CD4-positive, alpha-beta T cell treated with Interleukin-17A for 1 hour (primary cell): ENCODE measurements around the gene NMRAL1.

Source experiments
- DNase-seq: peaks from one replicate; pipeline ENCODE4 v3.0.0-alpha.2; 2020

NMRAL1 gene

DNA sequence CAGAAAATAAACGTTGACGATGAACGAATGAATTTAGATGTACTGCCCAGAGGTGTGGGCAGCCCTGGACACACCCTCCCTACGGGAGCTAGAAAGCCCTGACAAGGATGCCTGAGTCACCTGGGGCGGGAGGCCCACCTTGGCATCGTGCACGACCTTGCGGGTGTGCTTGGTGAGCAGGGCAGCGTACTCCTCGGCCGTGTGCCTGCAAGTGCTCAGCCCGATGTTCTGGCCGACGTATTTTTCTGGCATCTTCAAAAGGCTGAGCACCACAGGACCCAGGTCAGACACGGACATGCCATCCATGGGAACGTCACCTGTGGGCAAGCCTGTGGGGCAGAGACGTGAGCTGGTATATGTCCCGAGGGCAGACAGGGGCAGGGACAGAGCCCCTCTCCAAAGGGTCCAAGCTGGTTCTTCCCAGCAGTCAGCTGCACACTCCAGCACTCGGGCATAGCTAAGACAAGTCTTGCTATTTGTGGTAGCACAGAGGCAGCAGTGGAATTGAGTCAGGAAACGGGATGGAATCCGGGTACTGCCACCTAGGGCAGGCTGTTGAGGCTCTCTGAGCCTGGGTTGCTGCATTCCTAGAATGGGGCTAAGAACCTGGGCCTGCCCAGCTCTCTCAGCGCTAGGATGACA, 10.8 kb downstream of the NMRAL1 start:
- DNase-seq: no peak

DNA sequence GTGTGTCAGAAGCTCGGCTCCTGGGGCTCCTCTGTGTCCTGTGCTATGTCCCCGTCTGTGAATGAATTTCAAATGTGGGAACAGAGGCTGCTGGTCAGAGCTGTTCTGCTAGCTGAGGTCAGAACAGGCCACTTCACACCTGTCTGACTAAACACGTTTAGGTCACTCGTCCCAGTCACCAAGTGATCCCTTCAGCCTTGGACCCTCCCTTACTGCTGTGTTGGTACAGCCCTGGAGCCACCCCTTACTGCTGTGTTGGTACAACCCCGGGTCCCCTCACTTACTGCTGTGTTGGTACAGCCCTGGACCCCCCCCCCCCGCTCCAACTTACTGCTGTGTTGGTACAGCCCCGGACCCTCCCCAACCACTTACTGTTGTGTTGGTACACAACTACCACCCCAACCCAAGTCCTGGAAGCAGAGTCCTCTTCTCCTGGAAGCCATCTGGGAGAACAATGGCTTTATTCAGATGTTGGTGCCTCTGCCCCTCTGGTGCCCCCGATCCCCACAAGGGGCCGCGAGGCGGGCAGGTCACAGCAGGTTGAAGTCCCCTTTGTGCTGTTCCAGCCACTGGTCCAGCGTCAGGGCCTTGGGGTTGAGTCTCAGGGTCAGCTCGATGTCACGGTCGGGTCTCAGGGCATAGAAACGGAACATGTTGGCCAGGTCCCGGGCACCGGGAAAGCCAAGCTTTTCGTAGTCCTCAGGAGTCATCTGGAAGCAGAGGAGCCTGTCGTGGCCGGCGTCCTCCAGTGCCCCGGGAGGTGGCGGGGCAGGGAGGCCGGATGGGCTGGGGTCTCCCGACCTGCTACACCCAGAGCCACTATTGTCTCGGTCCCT, 13.0 kb downstream of the NMRAL1 start:
- DNase-seq: no peak

DNA sequence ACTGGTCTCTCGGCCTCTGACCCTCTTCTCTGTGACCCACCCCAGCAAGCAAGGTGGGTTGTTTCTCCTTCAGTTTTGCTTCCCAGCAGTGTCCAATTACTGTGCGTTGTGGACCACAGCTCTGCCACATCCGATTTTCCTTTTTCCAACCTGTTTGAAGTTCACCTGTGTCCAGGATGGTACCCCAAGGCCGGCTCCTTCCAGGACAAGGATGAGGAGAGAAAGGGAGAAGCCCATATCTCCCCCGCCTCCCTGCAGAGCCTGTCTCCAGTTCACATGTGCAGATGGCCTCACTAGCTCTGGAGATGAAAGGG, 13.5 kb downstream of the NMRAL1 start:
- no peak for DNase-seq

DNA sequence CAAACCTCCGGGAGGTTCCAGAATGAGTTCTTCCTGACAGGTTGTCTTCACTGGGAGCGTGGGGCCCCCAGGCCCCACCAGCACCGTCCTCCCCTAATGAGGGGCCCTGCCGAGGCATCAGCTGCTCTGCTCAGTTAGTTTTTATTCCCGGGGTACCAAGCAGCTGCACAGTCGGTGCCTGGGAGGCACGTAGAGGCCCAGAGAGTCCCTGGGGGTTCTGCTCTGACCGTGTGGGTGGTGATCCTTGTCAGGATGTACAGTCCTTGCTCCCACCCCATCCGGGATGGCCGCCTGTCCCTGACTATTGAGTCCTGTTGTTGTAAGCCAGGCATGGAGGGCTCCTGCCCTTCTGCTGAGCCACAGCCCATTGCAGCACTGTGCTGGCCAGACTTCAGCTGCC, 18.5 kb downstream of the NMRAL1 start:
- DNase-seq: no peak

DNA sequence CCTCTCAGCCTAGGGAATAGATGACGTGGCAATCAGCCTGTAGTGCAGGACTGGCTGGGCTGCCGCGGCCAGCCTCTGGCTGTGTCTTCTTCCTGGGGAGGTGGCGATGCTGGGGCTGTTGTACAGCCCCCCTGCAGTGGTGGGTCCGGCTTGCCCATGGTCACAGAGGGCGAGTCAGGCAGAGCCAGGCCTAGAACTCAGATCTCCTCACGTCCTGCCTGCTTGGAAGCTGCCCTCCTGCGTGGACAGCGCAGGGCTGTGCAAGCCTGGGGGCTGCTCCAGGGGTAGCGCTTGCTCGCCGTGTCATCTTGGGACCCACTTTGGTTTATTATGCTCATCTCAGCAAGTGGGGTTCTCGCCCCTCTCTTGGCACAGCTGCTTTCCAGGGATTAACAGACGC, 19.3 kb downstream of the NMRAL1 start:
- no peak for DNase-seq

DNA sequence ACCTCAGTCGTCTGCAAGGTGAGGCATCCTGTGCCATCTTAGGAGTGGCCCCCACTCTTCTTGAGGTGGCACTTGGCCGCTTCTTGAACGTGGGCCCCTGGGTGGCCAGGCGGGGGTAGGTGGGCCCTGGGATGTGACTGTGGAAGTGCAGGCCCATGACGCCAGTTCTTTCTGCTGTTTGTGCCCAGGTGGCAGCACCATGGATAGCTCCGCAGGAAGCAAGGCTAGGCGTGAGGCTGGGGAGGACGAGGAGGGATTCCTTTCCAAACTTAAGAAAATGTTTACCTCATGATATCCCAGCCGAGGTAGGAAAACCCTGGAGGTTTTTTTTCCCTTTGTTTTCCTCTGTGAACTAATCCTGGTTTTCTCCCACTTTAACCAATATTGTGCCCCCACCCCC, 19.8 kb downstream of the NMRAL1 start:
- DNase-seq: no peak

DNA sequence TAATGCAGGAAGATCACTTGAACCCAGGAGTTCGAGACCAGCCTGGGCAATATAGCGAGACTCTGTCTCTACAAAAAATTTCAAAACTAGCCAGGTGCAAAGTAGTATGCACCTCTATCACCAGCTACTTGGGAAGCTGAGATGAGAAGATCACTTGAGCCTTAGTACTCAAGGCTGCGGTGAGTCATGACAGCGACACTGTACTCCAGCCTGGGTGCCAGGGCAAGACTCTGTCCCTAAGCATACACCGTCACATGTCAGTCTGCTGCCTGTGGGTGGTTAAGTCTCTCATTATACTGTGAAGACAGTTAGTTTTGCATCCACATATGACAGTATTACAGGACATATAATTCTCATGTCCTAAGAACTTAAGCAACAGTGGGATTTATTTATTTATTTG, 21.8 kb downstream of the NMRAL1 start:
- no peak for DNase-seq

DNA sequence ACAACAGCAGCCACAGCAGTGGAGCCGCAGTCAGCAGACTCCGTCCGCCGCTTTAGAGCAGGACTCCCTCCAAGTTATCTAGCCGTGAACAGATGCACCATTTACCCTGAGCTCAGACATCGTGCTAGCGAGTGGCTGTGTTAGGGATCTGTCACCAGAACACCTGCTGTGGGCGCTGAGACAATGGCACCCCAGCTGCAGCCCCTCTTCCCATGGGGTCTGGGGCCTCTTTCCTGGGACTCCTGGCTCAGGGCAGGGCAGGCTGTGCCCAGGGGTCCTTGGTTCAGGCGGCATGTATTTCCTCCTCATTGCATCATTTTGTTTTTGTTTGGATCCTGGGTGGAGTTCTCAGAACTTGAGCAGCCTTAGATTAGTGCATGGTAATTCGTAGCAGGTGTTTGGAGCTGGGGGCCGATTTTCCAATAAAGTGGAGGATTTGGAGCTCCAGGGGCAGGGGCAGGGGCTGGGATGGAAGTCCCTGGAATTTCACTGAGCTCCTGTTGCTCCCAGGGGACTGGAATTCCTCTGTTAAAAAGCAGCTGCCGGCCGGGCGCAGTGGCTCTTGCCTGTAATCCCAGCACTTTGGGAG, 23.4 kb downstream of the NMRAL1 start:
- DNase-seq: no peak

DNA sequence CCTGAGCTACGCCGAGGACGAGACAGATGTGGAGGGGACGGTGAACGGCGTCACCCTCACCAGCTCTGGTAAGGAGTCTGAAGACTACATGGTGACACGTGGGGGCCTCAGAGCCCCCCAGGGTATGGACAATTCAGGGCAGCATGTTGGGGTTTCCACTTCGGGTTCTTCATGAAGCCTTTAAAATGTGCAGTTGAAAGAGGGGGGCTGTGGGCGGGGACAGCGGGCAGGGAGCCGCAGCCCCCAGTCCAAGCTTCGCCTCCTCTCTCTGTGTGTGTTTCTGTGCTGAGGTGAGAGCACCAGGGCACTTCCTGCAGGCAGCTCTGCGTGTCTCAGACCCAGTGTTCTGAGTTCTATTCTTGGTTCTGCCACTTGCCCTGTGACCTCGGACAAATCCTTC, 24.0 kb downstream of the NMRAL1 start:
- DNase-seq: no peak

DNA sequence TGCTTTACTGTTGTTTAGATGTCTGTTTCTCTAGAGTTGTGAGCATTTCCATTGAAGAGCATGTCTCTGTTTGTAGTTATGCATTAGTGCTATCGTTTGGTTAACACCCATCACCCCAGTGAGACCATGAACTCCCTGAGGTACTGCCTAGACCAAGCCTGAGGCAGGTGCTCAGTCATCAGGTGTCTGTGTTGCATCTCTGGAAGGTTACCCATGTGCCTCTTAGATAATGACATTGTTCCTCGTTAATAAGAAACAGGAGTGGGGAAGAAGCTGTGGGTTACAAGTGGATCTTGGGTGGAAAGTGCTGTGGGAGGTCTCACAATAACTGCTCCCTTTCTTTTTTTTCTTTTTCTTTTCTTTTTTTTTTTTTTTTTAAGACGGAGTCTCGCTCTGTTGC, 30.4 kb downstream of the NMRAL1 start:
- no peak for DNase-seq

DNA sequence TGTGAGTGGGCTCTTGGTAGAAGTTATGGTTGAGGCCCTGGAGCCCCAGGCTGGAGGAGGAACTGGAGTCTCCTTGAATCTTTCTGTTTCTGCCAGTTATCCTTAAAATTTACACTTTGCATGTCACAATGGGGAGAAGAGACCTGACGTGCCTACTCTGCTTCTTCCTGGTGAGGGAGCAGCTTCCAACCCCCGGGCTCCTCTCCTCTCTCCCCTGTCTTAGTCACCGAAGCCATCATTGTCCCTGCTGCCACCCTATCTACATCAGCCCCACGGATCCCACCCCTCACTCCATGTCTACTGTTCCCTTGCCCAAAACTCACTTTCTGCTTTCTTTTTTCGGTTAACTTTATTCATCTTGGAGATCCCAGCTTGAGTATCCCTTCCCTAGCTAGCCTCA, 31.2 kb downstream of the NMRAL1 start:
- DNase-seq: no peak

DNA sequence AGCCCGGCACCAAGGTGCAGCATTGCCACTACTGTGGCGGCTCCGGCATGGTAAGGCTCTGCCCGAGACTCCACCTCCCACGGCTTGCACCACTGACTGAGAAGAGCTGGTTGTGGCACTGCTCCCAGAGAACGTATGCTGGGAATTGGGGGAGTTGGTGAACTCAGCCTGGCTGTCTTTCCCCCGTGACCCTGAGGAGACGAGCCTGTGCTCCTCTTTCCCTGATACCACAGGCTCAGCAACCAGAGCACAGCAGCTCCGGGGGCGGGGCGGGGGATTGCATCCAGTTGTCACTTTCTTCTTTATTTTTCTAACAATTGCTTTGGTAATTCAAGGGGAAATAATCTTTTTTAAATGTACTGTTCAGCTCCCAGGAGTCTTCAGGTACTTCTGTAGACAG, 32.1 kb downstream of the NMRAL1 start:
- no peak for DNase-seq

DNA sequence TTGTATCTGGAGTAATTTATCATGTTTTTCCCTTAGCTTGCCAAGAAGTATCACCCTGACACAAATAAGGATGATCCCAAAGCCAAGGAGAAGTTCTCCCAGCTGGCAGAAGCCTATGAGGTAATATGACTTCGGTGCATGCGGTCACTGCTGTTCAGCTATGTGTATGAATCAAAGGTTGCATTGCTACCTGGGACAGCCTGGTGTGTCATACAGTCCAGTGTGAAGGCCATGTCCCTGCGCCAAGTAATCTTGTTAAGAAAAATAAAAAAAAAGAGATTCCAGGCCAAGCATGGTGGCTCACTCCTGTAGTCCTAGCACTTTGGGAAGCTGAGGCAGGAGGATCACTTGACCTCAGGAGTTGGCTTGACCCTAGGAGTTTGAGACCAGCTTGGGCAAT, 37.1 kb downstream of the NMRAL1 start:
- no peak for DNase-seq

DNA sequence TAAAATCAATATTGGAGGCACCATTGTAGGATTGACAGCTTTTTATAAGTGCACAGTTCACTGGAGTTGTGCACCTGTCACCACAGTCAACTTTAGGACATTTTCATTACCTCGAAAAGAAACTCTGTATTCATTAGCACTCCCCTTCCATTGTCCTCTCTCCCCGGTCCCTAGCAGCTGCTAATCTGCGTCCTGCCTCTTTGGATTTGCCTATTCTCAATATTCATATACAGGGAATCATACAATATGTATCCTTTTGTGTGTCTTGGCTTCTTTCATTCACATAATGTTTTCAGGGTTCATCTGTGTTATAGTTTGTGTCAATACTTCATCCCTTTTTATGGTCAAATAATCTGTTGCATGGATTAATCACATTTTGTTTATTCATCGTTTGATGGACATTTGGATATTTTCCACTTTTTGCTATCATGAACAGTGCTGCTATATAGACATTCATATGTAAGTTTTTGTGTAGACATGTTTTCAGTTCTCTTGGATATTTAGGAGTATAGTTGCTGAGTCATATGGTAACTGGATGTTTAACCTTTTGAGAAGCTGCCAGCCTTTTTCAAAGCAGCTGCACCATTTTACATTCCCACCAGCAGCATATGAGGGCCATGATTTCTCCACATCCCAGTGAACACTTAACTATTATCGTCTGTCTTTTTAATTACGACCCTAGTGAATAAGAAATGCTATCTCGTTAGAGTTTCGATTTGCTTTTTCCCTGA, 38.9 kb downstream of the NMRAL1 start:
- DNase-seq: no peak

DNA sequence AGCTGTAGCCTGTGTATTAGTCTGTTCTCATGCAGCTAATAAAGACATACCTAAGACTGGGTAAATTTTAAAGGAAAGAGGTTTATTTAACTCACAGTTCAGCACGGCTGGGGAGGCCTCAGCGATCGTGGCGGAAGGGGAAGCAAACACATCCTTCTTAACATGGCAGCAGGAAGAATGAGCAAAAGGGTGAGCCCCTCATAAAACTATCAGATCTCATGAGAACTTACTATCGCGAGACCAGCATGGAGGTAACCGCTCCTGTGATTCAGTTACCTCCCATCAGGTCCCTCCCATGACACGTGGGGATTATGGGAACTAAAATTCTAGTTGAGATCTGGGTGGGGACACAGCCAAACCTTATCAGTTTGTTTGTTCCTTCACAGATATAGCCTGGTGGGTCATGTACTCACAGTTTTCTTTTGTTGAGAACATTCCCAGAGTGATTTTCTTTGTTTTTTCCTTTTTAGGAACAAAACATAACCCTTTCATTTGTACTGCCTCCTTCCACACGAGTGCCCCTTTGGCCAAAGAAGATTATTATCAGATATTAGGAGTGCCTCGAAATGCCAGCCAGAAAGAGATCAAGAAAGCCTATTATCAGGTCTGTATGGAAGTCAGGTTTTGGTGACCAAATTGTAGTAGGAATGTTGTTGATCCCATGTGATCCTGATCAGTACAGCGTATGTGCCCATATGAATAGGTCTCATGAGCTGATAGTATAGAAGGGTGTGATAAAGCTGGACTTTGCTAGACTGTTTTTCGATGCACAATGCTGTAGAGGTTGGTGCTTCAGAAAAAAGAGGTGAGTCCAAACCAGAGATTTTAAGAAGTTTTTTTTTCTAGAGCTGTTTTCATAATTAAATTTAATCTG, 40.3 kb downstream of the NMRAL1 start:
- DNase-seq: no peak

DNA sequence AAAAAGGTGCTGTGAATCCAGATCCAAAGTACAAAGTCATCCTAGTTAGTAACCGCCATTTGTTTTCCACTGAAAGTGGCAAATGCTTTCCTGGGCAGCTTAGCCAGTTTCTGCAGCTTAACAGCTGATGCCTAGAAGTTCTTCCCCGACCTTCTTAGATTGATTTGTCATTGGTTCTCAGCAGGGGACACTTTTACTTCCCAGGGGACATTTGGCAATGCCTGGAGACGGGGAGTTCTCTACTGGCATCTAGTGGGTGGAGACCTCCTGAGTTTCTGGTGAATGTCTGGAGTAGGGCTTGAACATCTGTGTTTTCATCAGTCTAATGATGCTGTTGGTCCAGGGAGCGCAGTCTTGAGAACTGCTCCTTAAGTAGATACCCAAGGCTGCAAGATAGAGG, 41.2 kb downstream of the NMRAL1 start:
- no peak for DNase-seq

DNA sequence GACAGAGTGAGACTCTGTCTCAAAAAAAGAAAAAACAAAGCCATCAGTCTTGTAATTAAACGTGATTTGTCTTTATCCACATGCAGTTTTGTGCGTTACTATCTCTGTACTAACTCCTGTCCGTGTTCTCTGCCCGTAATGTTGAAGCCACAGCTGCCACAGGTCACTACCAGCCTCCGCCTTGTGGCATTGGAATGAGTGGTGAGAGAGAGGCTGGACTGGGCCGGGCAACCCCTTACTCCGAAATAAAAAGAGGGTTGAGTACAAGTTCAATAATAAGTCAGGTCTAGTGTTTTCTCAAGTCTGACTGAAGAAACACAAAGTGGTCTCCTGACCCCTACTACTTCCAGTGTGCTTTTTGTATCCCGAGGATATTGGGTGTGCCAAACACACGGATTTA, 43.4 kb downstream of the NMRAL1 start:
- DNase-seq: no peak

DNA sequence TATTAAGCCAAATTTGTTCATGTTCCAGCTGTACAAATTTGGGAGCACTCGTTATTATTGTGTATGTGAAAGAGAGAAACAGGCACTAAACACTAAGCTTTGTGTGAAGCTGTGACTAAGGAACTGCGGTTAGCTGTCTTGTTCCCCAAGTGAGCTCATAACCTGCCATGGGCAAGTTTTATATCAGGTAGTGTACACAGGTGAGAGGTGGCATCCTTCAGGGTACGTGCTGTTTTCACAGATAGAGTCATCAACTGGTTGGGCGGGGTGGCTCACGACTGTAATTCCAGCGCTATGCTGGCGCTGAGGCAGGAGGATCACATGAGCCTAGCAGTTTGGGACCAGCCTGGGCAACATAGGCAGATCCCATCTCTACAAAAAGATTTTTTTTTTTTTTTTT, 45.9 kb downstream of the NMRAL1 start:
- no peak for DNase-seq

DNA sequence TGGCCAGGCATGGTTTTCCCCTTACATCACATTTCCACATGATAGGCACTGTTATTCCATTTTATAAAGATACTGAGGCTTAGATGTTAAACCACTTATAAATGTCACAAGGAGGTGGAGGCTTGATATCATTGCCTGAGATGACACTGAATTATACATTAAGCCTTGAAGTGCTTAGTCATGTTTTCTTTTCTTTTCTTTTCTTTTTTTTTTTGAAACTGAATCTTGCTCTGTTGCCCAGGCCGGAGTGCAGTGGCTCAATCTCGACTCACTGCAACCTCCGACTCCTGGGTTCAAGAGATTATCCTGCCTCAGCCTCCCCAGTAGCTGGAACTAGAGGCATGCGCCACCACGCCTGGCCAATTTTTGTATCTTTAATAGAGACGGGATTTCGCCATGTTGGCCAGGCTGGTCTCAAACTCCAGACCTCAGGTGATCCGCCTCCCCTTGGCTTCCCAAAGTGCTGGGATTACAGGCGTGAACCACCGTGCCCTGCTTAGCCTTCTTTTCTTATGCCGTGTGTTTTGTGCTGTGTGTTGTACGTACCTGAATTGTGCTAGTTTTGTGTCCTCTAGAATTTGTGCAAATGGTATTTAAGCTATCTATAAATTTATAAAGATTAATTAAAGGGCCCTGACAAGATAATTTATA, 47.6 kb downstream of the NMRAL1 start:
- no peak for DNase-seq

DNA sequence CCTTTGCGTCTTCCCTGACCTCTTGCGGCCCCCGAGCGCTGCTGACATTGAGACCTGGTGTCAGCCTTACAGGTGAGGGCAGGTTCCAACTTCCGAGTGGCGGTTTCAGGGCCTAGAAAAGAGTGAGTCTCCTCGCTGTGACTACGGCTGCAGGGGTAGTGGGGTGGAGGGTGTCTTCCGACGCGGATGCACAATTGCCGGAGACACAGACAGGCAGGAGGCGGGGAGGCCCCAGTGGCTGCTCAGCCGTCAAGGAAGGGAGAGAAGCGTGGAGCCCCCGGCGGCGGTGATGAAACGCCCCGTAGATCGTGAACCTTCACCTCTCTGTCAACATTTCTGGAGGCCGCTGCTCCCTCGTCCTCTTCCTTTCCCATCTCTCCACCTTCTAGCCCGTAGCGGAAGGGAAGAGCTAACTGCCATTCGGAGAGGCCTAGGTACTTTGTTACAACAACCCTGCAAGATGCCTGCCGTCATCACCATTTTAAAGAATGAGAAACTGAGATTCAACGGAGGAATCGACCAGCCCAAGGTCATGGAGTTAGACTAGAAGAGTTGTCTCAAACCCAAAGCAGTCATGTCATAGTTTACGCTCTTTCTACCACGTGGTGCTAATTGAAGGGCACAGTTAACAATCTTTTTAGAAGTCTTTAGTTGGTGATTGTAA, 48.3 kb downstream of the NMRAL1 start:
- DNase-seq: no peak

DNA sequence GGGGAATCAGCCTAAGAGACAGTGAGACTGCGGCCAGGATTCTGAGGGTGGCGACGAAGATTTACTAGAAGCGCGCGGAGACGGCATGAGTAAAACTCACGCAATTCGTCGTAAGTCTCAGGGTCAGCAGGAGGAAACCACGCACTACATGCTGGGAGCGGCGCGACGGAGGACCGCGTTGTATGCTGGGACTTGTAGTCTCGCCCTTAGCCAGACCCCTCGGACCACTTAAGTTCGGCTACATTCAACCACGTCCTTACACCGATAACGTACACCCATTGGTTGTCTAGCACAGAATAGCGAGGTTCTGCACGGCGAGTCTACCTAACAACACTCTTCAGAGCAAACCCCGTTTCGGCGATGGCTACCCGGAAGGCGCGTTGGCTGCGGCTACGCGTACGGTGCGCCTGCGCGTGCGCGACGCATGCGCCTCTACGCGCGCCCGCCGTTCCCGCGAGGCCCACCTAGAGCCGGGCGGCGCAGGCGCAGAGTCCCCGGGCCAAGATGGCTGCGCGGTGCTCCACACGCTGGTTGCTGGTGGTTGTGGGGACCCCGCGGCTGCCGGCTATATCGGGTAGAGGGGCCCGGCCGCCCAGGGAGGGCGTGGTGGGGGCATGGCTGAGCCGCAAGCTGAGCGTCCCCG, 48.9 kb downstream of the NMRAL1 start, which contains the start of gene DNAJA3:
Gene DNAJA3, plus strand, starts transcription at position 491 of the 643 bp plus-strand sequence. Its CDS starts 14 bp downstream, at position 505.
- DNase-seq: peak; percentile 92
